Choroid plexus epithelial cell (primary cell): ENCODE data around the gene GFI1B.
"Not testable (repeated sequence)": the region's sequence is repeated elsewhere in the genome, so short reads cannot be mapped to it uniquely, and the experiment has no call there.

Experiments
- DNase-seq: peaks from one replicate; pipeline ENCODE4 v3.0.0-alpha.2; 2010; ENCODE audit warnings: low read depth
- H3K4me3 ChIP-seq: 2 replicates; pipeline ENCODE4 v1.5.1; 2011; ENCODE audit warnings: low read depth, mild to moderate bottlenecking, control low read depth, low read length, moderate library complexity
- CTCF ChIP-seq: conservative IDR thresholded peaks from 2 replicates; pipeline ENCODE4 v1.5.1; 2011; ENCODE audit warnings: low read depth, mild to moderate bottlenecking, control low read depth, inconsistent platforms, low read length, moderate library complexity

GFI1B gene

GRCh38 chr9:132986114-132986513 lies 7.6 kb downstream of the GFI1B start:
- no peak for DNase-seq
- no peak overlapping the region for H3K4me3 ChIP-seq
- TF ChIP-seq CTCF: no peak

- no peak for DNase-seq
- TF ChIP-seq CTCF: no peak
- H3K4me3 ChIP-seq: no peak overlapping the region
Observed at GRCh38 chr9:132986640-132987620, 8.4 kb downstream of the GFI1B start.

GRCh38 chr9:132988244-132989013 lies 9.9 kb downstream of the GFI1B start:
- no peak for DNase-seq
- no peak for TF ChIP-seq CTCF
- no peak overlapping the region for H3K4me3 ChIP-seq

GRCh38 chr9:132989014-132989310 lies 10.5 kb downstream of the GFI1B start:
- TF ChIP-seq CTCF: no peak
- DNase-seq: no peak
- H3K4me3 ChIP-seq: no peak overlapping the region

- no peak for TF ChIP-seq CTCF
- DNase-seq: no peak
- H3K4me3 ChIP-seq: no peak overlapping the region
Observed at GRCh38 chr9:132989414-132989996, 11.0 kb downstream of the GFI1B start.

- peak; percentile 27 for DNase-seq
- H3K4me3 ChIP-seq: not testable (repeated sequence)
Observed at GRCh38 chr9:132989998-132990557, 11.6 kb downstream of the GFI1B start.

GRCh38 chr9:132990781-132991180 lies 12.3 kb downstream of the GFI1B start:
- no peak for DNase-seq
- TF ChIP-seq CTCF: no peak
- no peak overlapping the region for H3K4me3 ChIP-seq
